Left lung (tissue), 10 donors: Measurements from ENCODE around the gene MAPK1IP1L. TPM values are rescaled to one million over a fixed set of nuclear protein-coding genes. Genes with fewer than 3 reads are reported as not detected.

Experiments used
- ATAC-seq: fragments of 200-7000 bp; cut with Tn5 transposase; one replicate; pipeline ENCODE4 v1.9.1; 2020; ENCODE audit warnings: moderate library complexity
- DNase-seq, 4 donors: peaks; one replicate each; pipeline ENCODE4 v3.0.0-alpha.2; 2013 to 2020
- H3K27ac ChIP-seq, 2 donors: fragments of 200-600 bp; sonication (generic) in 1 of 2; one replicate each; pipeline versions ENCODE4 v1.5.0 to v1.8.0; 2020 to 2021
- H3K27me3 ChIP-seq, 2 donors: fragments of 200-600 bp; sonication (generic) in 1 of 2; one replicate each; pipeline versions ENCODE4 v1.5.0 to v1.8.0; 2020 to 2021
- H3K36me3 ChIP-seq, 2 donors: fragments of 200-600 bp; sonication (generic) in 1 of 2; one replicate each; pipeline versions ENCODE4 v1.5.0 to v1.8.0; 2020 to 2021
- H3K4me1 ChIP-seq, 2 donors: fragments of 200-600 bp; one replicate each; pipeline ENCODE4 v1.8.0; 2021
- H3K4me3 ChIP-seq, 2 donors: fragments of 200-600 bp; sonication (generic) in 1 of 2; one replicate each; pipeline versions ENCODE4 v1.5.0 to v1.8.0; 2020 to 2021; ENCODE audit warnings: mild to moderate bottlenecking in 1 of 2
- H3K9me3 ChIP-seq, 2 donors: fragments of 200-600 bp; sonication (generic) in 1 of 2; one replicate each; pipeline versions ENCODE4 v1.5.0 to v1.8.0; 2020 to 2021
- intact Hi-C, 2 donors: fragments of 100-400 bp; cut with DNase I; formaldehyde crosslinking; loops; one replicate each; pipeline versions ENCODE4 v1.11.2 to v1.14.2; 2022
- polyA plus RNA-seq, 6 donors: library from polyadenylated mRNA; unstranded; fragments of 120-200 nt; gene quantifications; one replicate each; pipeline ENCODE4 v1.2.1, GENCODE V29; 2013; ENCODE audit not compliant: insufficient read length in 6 of 6
- total RNA-seq, 2 donors: library from RNA; stranded (reverse); fragmentation: NEBNext Ultra II Directional; extraction: Animal tissue kit (Norgen Biotek cat#: 25700); gene quantifications; one replicate each; pipeline ENCODE4 v1.2.1, GENCODE V29; 2021
- TF ChIP-seq, protein P1 (sequence below), 2 donors: fragments of 200-600 bp; sonication (generic) in 1 of 2; IDR thresholded peaks; one replicate each; pipeline versions ENCODE4 v1.5.0 to v1.8.0; 2021; ENCODE audit warnings: antibody characterized with exemption in 2 of 2
- donor health status: DM: no; HTN: yes; CAD: no.
- donor health status: DM: no; HTN: no; CAD: no.

Gene MAPK1IP1L
- total and polyA plus RNA-seq, 8 donors, result 81.0 to 93.6 (median 87.1) TPM

GRCh38 chr14:55025948-55026347 lies 25.5 kb upstream of the MAPK1IP1L start:
- Histone ChIP-seq H3K4me1 (peaks cover 15 to 42% of the 10 kb centered on the region in 2 donors), H3K4me3 (peak overlapping the region; percentile 73 to 88), H3K27me3 (no peaks in the 10 kb centered on the region), H3K9me3 (no peaks in the 10 kb centered on the region), H3K36me3 (no peaks in the 10 kb centered on the region), H3K27ac (no peak overlapping the region)
- ATAC-seq, result no peak
- intact Hi-C loops, result no loop called here
- TF ChIP-seq, protein P1, sequence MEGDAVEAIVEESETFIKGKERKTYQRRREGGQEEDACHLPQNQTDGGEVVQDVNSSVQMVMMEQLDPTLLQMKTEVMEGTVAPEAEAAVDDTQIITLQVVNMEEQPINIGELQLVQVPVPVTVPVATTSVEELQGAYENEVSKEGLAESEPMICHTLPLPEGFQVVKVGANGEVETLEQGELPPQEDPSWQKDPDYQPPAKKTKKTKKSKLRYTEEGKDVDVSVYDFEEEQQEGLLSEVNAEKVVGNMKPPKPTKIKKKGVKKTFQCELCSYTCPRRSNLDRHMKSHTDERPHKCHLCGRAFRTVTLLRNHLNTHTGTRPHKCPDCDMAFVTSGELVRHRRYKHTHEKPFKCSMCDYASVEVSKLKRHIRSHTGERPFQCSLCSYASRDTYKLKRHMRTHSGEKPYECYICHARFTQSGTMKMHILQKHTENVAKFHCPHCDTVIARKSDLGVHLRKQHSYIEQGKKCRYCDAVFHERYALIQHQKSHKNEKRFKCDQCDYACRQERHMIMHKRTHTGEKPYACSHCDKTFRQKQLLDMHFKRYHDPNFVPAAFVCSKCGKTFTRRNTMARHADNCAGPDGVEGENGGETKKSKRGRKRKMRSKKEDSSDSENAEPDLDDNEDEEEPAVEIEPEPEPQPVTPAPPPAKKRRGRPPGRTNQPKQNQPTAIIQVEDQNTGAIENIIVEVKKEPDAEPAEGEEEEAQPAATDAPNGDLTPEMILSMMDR (IDR thresholded peaks at IDR 0.05), result no peak
- no peak for DNase-seq

DNA sequence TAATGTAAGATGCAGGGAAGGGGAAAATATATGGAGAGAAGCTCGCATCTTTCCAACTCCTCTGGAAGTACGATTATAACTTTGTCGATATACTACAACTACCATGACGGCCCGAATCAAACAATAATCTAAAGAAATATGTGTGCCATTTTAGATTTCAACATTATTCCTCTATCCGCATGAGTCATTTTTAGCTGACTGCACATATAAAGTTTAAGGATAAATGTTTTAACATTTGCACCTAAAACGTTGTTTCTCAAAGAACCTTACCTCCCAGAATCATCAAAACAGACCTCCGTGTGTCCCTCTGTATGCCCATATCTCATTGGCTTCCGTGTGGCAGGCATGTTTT lies 25.0 kb upstream of the MAPK1IP1L start:
- DNase-seq, result no peak
- intact Hi-C loops, result no loop called here
- TF ChIP-seq, protein P1 (IDR thresholded peaks at IDR 0.05), result no peak

DNA sequence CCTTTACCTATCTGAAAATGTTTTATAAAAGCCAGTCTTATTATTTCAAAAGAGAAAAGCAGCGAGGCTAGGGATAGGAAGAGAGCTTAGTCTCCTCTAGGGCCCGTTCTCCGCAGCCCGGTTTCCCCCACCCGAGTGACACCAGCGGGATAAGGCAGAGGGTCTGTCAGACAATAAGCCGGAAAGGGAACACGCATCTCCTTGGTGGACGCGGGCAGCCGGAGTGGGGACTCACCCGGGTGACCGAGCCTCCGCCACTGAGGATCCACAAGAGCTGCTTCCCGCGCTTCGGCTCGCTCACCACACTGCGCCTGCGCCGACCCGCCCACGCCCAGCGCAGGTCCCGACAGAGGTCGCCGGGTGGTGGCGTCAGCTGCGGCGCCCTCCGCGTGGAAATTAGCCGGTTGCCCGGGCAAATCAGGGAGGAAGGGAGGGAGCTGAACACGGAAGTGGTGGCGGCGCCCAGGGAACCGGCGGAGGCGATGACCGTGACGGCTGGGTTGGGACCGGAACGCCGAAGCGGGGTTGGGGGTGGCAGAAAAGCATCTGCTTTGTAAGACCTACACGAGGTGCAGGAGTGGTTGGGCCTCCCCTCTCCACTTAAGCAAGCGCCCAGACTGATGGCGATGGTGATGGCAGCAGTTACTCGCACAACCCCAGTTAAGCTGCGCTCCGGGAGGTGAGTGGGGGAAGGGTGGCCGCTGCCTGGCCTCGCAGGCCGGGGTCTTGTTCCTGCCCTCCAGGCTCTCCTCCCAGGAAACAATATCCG lies 24.5 kb upstream of the MAPK1IP1L start, which contains the start of the genes SOCS4 and WDHD1:
Gene SOCS4 (plus strand): TSS at position 444 of the 769 bp plus-strand sequence. CDS start 15,806 bp downstream, outside the sequence.
Gene WDHD1 (minus strand): TSS at position 307 of the 769 bp plus-strand sequence. CDS start 312 bp downstream, outside the sequence.
- intact Hi-C loops, result no loop called here
- H3K27ac ChIP-seq, result peak within 1 kb of the TSS; percentile 74 to 91
- peak; percentile 90 to 100 (median 96) for DNase-seq
- peaks cover 15 to 42% of the 10 kb centered on the region in 2 donors for H3K4me1 ChIP-seq
- TF ChIP-seq, protein P1 (IDR thresholded peaks at IDR 0.05), result peak in 1 of 2 donors; percentile 15
- no peaks in the 10 kb centered on the region for H3K27me3 ChIP-seq
- ATAC-seq, result peak; percentile 99
- H3K36me3 ChIP-seq, result no peaks in the 10 kb centered on the region
- H3K4me3 ChIP-seq, result peak within 1 kb of the TSS; percentile 73 to 88
- no peaks in the 10 kb centered on the region for H3K9me3 ChIP-seq

More for the DNA sequence above, 25.0 kb upstream of the MAPK1IP1L start:
- ATAC-seq, result no peak
- H3K27me3 ChIP-seq, result no peaks in the 10 kb centered on the region
- H3K4me1 ChIP-seq, result peaks cover 15 to 42% of the 10 kb centered on the region in 2 donors
- H3K4me3 ChIP-seq, result peak overlapping the region; percentile 73 to 88
- H3K9me3 ChIP-seq, result no peaks in the 10 kb centered on the region
- no peaks in the 10 kb centered on the region for H3K36me3 ChIP-seq
- peak overlapping the region; percentile 51 to 91 for H3K27ac ChIP-seq

GRCh38 chr14:55028066-55028465 lies 23.4 kb upstream of the MAPK1IP1L start:
- Histone ChIP-seq H3K4me1 (peaks cover 15 to 42% of the 10 kb centered on the region in 2 donors), H3K36me3 (peaks cover 0 to 9% of the 10 kb centered on the region in 2 donors), H3K27ac (no peak overlapping the region), H3K9me3 (no peaks in the 10 kb centered on the region), H3K4me3 (peak overlapping the region; percentile 73 to 88), H3K27me3 (no peaks in the 10 kb centered on the region)
- intact Hi-C loops, result no loop called here
- DNase-seq (no peak), ATAC-seq (no peak)
- TF ChIP-seq, protein P1 (IDR thresholded peaks at IDR 0.05), result no peak

- TF ChIP-seq, protein P1 (IDR thresholded peaks at IDR 0.05), result no peak
- peaks cover 0 to 13% of the 10 kb centered on the region in 2 donors for H3K36me3 ChIP-seq
- peak overlapping the region in 1 of 2 donors; percentile 88 for H3K4me3 ChIP-seq
- peaks cover 15 to 42% of the 10 kb centered on the region in 2 donors for H3K4me1 ChIP-seq
- DNase-seq, result no peak
- H3K27ac ChIP-seq, result no peak overlapping the region
- intact Hi-C loops, result no loop called here
- ATAC-seq, result no peak
- no peaks in the 10 kb centered on the region for H3K27me3 ChIP-seq
- no peaks in the 10 kb centered on the region for H3K9me3 ChIP-seq
Measured at GRCh38 chr14:55028476-55028875, 23.0 kb upstream of the MAPK1IP1L start.
